ENCODE results near the gene TANC1.

The TANC1 gene

GRCh38 chr2:159051661-159052060 lies 83.2 kb downstream of the TANC1 start:
- Histone ChIP-seq H3K36me3 (ENCODE audit: insufficient read depth, low read depth, low read length) (no peaks in the 10 kb centered on the region), H3K27me3 (ENCODE audit: insufficient read depth, low read length) (no peaks in the 10 kb centered on the region), H3K9ac (ENCODE audit: low read depth, low read length) (no peak overlapping the region), H3K4me1 (ENCODE audit: insufficient read depth, low read length) (peaks cover 4% of the 10 kb centered on the region; the same call in 1 of the 2 replicates), H3K9me3 (ENCODE audit: insufficient read depth, low read depth, low read length) (no peaks in the 10 kb centered on the region), H3K27ac (ENCODE audit: low read length) (no peak overlapping the region), H3K4me3 (ENCODE audit: low read length) (no peak overlapping the region)

- Histone ChIP-seq H3K9me3 (ENCODE audit: insufficient read depth, low read depth, low read length) (no peaks in the 10 kb centered on the region), H3K4me1 (ENCODE audit: insufficient read depth, low read length) (no peaks in the 10 kb centered on the region; the same call in 1 of the 2 replicates), H3K4me3 (ENCODE audit: low read length) (no peak overlapping the region), H3K36me3 (ENCODE audit: insufficient read depth, low read depth, low read length) (no peaks in the 10 kb centered on the region), H3K27ac (ENCODE audit: low read length) (no peak overlapping the region), H3K9ac (ENCODE audit: low read depth, low read length) (no peak overlapping the region), H3K27me3 (ENCODE audit: insufficient read depth, low read length) (no peaks in the 10 kb centered on the region)
These were observed 83.7 kb downstream of the TANC1 start for GRCh38 chr2:159052157-159052601.

GRCh38 chr2:159053161-159054031 lies 85.0 kb downstream of the TANC1 start:
- Histone ChIP-seq H3K4me3 (ENCODE audit: low read length) (no peak overlapping the region), H3K36me3 (ENCODE audit: insufficient read depth, low read depth, low read length) (no peaks in the 10 kb centered on the region), H3K9ac (ENCODE audit: low read depth, low read length) (no peak overlapping the region), H3K9me3 (ENCODE audit: insufficient read depth, low read depth, low read length) (no peaks in the 10 kb centered on the region), H3K27ac (ENCODE audit: low read length) (no peak overlapping the region), H3K4me1 (ENCODE audit: insufficient read depth, low read length) (no peaks in the 10 kb centered on the region), H3K27me3 (ENCODE audit: insufficient read depth, low read length) (no peaks in the 10 kb centered on the region)

GRCh38 chr2:159054032-159054334 lies 85.5 kb downstream of the TANC1 start:
- Histone ChIP-seq H3K27me3 (ENCODE audit: insufficient read depth, low read length) (no peaks in the 10 kb centered on the region), H3K27ac (ENCODE audit: low read length) (no peak overlapping the region), H3K4me1 (ENCODE audit: insufficient read depth, low read length) (no peaks in the 10 kb centered on the region), H3K4me3 (ENCODE audit: low read length) (no peak overlapping the region), H3K9me3 (ENCODE audit: insufficient read depth, low read depth, low read length) (no peaks in the 10 kb centered on the region), H3K9ac (ENCODE audit: low read depth, low read length) (no peak overlapping the region), H3K36me3 (ENCODE audit: insufficient read depth, low read depth, low read length) (no peaks in the 10 kb centered on the region)

GRCh38 chr2:159054985-159055384 lies 86.5 kb downstream of the TANC1 start:
- Histone ChIP-seq H3K36me3 (ENCODE audit: insufficient read depth, low read depth, low read length) (no peaks in the 10 kb centered on the region), H3K27me3 (ENCODE audit: insufficient read depth, low read length) (no peaks in the 10 kb centered on the region), H3K9me3 (ENCODE audit: insufficient read depth, low read depth, low read length) (no peaks in the 10 kb centered on the region), H3K9ac (ENCODE audit: low read depth, low read length) (no peak overlapping the region), H3K4me1 (ENCODE audit: insufficient read depth, low read length) (no peaks in the 10 kb centered on the region), H3K4me3 (ENCODE audit: low read length) (no peak overlapping the region), H3K27ac (ENCODE audit: low read length) (no peak overlapping the region)

GRCh38 chr2:159060518-159060917 lies 92.1 kb downstream of the TANC1 start:
- Histone ChIP-seq H3K27me3 (ENCODE audit: insufficient read depth, low read length) (no peaks in the 10 kb centered on the region), H3K4me1 (ENCODE audit: insufficient read depth, low read length) (peaks cover 15% of the 10 kb centered on the region), H3K36me3 (ENCODE audit: insufficient read depth, low read depth, low read length) (no peaks in the 10 kb centered on the region), H3K9ac (ENCODE audit: low read depth, low read length) (no peak overlapping the region), H3K27ac (ENCODE audit: low read length) (no peak overlapping the region), H3K9me3 (ENCODE audit: insufficient read depth, low read depth, low read length) (no peaks in the 10 kb centered on the region), H3K4me3 (ENCODE audit: low read length) (no peak overlapping the region)

- no peak overlapping the region for H3K9ac ChIP-seq (ENCODE audit: low read depth, low read length)
- no peaks in the 10 kb centered on the region for H3K9me3 ChIP-seq (ENCODE audit: insufficient read depth, low read depth, low read length)
- H3K4me1 ChIP-seq (ENCODE audit: insufficient read depth, low read length), result peaks cover 19% of the 10 kb centered on the region
- no peak overlapping the region for H3K27ac ChIP-seq (ENCODE audit: low read length)
- H3K36me3 ChIP-seq (ENCODE audit: insufficient read depth, low read depth, low read length), result no peaks in the 10 kb centered on the region
- no peaks in the 10 kb centered on the region for H3K27me3 ChIP-seq (ENCODE audit: insufficient read depth, low read length)
- H3K4me3 ChIP-seq (ENCODE audit: low read length), result no peak overlapping the region
These were observed 95.2 kb downstream of the TANC1 start for GRCh38 chr2:159063677-159064076.

- Histone ChIP-seq H3K36me3 (ENCODE audit: insufficient read depth, low read depth, low read length) (no peaks in the 10 kb centered on the region), H3K27ac (ENCODE audit: low read length) (no peak overlapping the region), H3K9ac (ENCODE audit: low read depth, low read length) (peak overlapping the region; percentile 11; the same call in 1 of the 2 replicates)
These were observed 96.2 kb downstream of the TANC1 start for GRCh38 chr2:159064446-159065301.

GRCh38 chr2:159065313-159065712 lies 96.9 kb downstream of the TANC1 start:
- H3K9ac ChIP-seq (ENCODE audit: low read depth, low read length), result no peak overlapping the region
- H3K4me3 ChIP-seq (ENCODE audit: low read length), result peak overlapping the region; percentile 19; the same call in 1 of the 2 replicates

More at GRCh38 chr2:159064446-159065301, 96.2 kb downstream of the TANC1 start:
- H3K27me3 ChIP-seq (ENCODE audit: insufficient read depth, low read length), result no peaks in the 10 kb centered on the region
- peak overlapping the region; percentile 19; the same call in 1 of the 2 replicates for H3K4me3 ChIP-seq (ENCODE audit: low read length)
- no peaks in the 10 kb centered on the region for H3K9me3 ChIP-seq (ENCODE audit: insufficient read depth, low read depth, low read length)
- H3K4me1 ChIP-seq (ENCODE audit: insufficient read depth, low read length), result peaks cover 19% of the 10 kb centered on the region

GRCh38 chr2:159065891-159066290 lies 97.5 kb downstream of the TANC1 start:
- H3K27ac ChIP-seq (ENCODE audit: low read length), result no peak overlapping the region

More at GRCh38 chr2:159065313-159065712, 96.9 kb downstream of the TANC1 start:
- Histone ChIP-seq H3K36me3 (ENCODE audit: insufficient read depth, low read depth, low read length) (no peaks in the 10 kb centered on the region), H3K4me1 (ENCODE audit: insufficient read depth, low read length) (peaks cover 19% of the 10 kb centered on the region), H3K27me3 (ENCODE audit: insufficient read depth, low read length) (no peaks in the 10 kb centered on the region), H3K27ac (ENCODE audit: low read length) (no peak overlapping the region), H3K9me3 (ENCODE audit: insufficient read depth, low read depth, low read length) (no peaks in the 10 kb centered on the region)

GRCh38 chr2:159066541-159067156 lies 98.2 kb downstream of the TANC1 start:
- Histone ChIP-seq H3K4me1 (ENCODE audit: insufficient read depth, low read length) (peaks cover 19% of the 10 kb centered on the region), H3K4me3 (ENCODE audit: low read length) (no peak overlapping the region), H3K36me3 (ENCODE audit: insufficient read depth, low read depth, low read length) (no peaks in the 10 kb centered on the region), H3K27me3 (ENCODE audit: insufficient read depth, low read length) (no peaks in the 10 kb centered on the region), H3K9me3 (ENCODE audit: insufficient read depth, low read depth, low read length) (no peaks in the 10 kb centered on the region), H3K9ac (ENCODE audit: low read depth, low read length) (no peak overlapping the region), H3K27ac (ENCODE audit: low read length) (no peak overlapping the region)

More at GRCh38 chr2:159065891-159066290, 97.5 kb downstream of the TANC1 start:
- Histone ChIP-seq H3K36me3 (ENCODE audit: insufficient read depth, low read depth, low read length) (no peaks in the 10 kb centered on the region), H3K4me1 (ENCODE audit: insufficient read depth, low read length) (peaks cover 19% of the 10 kb centered on the region), H3K9ac (ENCODE audit: low read depth, low read length) (no peak overlapping the region), H3K9me3 (ENCODE audit: insufficient read depth, low read depth, low read length) (no peaks in the 10 kb centered on the region), H3K4me3 (ENCODE audit: low read length) (no peak overlapping the region), H3K27me3 (ENCODE audit: insufficient read depth, low read length) (no peaks in the 10 kb centered on the region)

Data from iPS-20b (cell line).